DND-41 (cell line): ENCODE measurements around the gene RHOT1.

Experiments used
- EZH2 ChIP-seq: IDR thresholded peaks from 3 replicates; pipeline ENCODE4 v1.6.1; 2012; ENCODE audit warnings: borderline replicate concordance, low read depth, mild to moderate bottlenecking, moderate library complexity, low read length, inconsistent platforms; ENCODE audit not compliant: severe bottlenecking
- TF ChIP-seq, protein P1 (sequence below): IDR thresholded peaks from 2 replicates; pipeline ENCODE4 v1.5.1; 2012; ENCODE audit warnings: borderline replicate concordance, low read length, moderate library complexity, mild to moderate bottlenecking; ENCODE audit not compliant: poor library complexity, severe bottlenecking; ENCODE audit errors: extremely low read depth

DNA sequence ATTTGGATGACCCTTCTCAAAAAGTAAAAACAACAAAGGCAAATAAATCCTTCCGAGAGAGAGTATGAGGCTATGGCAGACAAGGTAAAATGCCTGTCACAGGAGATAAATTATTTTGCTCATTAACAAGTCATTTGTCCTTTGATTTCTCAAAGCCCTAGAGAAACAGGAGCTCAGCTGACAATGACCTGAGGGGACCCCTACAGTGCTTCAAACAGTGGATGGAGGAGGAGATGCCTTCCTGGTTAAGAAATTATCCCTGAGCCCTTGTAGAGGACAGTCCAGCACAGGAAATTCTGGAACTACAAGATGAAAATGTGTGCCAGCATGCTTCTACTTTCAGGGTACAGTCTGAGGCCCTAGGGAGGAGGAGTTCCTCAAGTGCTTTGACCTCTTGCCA is 99.3 kb downstream of the RHOT1 start:
- TF ChIP-seq, protein P1, sequence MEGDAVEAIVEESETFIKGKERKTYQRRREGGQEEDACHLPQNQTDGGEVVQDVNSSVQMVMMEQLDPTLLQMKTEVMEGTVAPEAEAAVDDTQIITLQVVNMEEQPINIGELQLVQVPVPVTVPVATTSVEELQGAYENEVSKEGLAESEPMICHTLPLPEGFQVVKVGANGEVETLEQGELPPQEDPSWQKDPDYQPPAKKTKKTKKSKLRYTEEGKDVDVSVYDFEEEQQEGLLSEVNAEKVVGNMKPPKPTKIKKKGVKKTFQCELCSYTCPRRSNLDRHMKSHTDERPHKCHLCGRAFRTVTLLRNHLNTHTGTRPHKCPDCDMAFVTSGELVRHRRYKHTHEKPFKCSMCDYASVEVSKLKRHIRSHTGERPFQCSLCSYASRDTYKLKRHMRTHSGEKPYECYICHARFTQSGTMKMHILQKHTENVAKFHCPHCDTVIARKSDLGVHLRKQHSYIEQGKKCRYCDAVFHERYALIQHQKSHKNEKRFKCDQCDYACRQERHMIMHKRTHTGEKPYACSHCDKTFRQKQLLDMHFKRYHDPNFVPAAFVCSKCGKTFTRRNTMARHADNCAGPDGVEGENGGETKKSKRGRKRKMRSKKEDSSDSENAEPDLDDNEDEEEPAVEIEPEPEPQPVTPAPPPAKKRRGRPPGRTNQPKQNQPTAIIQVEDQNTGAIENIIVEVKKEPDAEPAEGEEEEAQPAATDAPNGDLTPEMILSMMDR = no peak
- no peak for TF ChIP-seq EZH2
